GM10248 (cell line): ENCODE results near the gene FAM20A.

Source experiments
- CTCF ChIA-PET: fragments of 300-600 bp; sonication (Branson Sonifier 250); formaldehyde crosslinking; extraction: SDS; loops from one replicate; lab custom pipeline; 2021; ENCODE audit warnings: antibody characterized with exemption; lab: Yijun Ruan, JAX
- POLR2A ChIA-PET: fragments of 350-650 bp; sonication (Branson Sonifier 250); formaldehyde crosslinking; extraction: SDS; loops from one replicate; lab custom pipeline; 2020; ENCODE audit warnings: antibody characterized with exemption; lab: Yijun Ruan, JAX
- DNase-seq: peaks from one replicate; pipeline ENCODE4 v3.0.0; 2012; ENCODE audit errors: extremely low spot score
- CTCF ChIP-seq: IDR thresholded peaks from 2 replicates; pipeline ENCODE4 v1.5.1; 2012; ENCODE audit warnings: mild to moderate bottlenecking, low read depth; ENCODE audit errors: extremely low read depth, missing control alignments, control extremely low read depth

FAM20A gene

GRCh38 chr17:68600931-68601564 lies at the start of gene FAM20A:
Gene FAM20A, minus strand, starts transcription at chr17:68601367. Its CDS starts 701 bp downstream, at chr17:68600666.
- CTCF ChIA-PET = no interaction called here
- DNase-seq = no peak
- TF ChIP-seq CTCF = no peak
- POLR2A ChIA-PET = no interaction called here

- no peak for TF ChIP-seq CTCF
- no peak for DNase-seq
- POLR2A ChIA-PET = no interaction called here
- CTCF ChIA-PET = no interaction called here
Observed at GRCh38 chr17:68649324-68649723, 48.2 kb upstream of the FAM20A start.

- POLR2A ChIA-PET = no interaction called here
- DNase-seq = no peak
- no peak for TF ChIP-seq CTCF
- CTCF ChIA-PET = interaction anchor here (0.9 kb wide), 1 partner anchor 52 kb away, joined by 3 read pairs; no protein-coding TSS in a partner anchor
Observed at GRCh38 chr17:68646626-68647526, 45.7 kb upstream of the FAM20A start.

- no peak for TF ChIP-seq CTCF
- ChIA-PET CTCF (interaction anchor here (1.5 kb wide), 1 partner anchor 9 kb away, joined by 5 read pairs; no protein-coding TSS in a partner anchor), POLR2A (no interaction called here)
- no peak for DNase-seq
Observed at GRCh38 chr17:68642118-68642412, 40.9 kb upstream of the FAM20A start.

GRCh38 chr17:68641276-68642117 lies 40.3 kb upstream of the FAM20A start:
- CTCF ChIA-PET = interaction anchor here (1.2 to 1.5 kb wide), 2 partner anchors 9 to 64 kb away, joined by 3 to 5 read pairs; no protein-coding TSS in a partner anchor
- POLR2A ChIA-PET = no interaction called here
- TF ChIP-seq CTCF = no peak
- DNase-seq = no peak
